ENCODE results near the gene GARNL3. TPM values are rescaled to one million over a fixed set of nuclear protein-coding genes. Genes with fewer than 3 reads are reported as not detected.

GARNL3 gene
- total RNA-seq, 1 experiment from 2014 or later: 15.5 TPM

GRCh38 chr9:127421057-127421456 is 156.5 kb downstream of the GARNL3 start:
- no peaks in the 10 kb centered on the region for H3K9me2 ChIP-seq (replicated peaks; ENCODE audit: low read length)
- no peaks in the 10 kb centered on the region for H3K27me3 ChIP-seq (ENCODE audit: low read length)
- intact Hi-C loops (cut with micrococcal nuclease): no loop called here
- peaks cover 4% of the 10 kb centered on the region for H3F3A ChIP-seq (ENCODE audit: low read length, unreplicated experiment)
- H3K4me2 ChIP-seq (ENCODE audit: low read length): no peak overlapping the region
- no peaks in the 10 kb centered on the region for H3K36me3 ChIP-seq (ENCODE audit: low read depth, low read length)
- ChIA-PET CTCF (no interaction called here), POLR2A (ENCODE audit: unreplicated experiment) (no interaction called here)
- no TSS peak for BruUV-seq (replicated peaks)
- DNase-seq (no peak), ATAC-seq (no peak)
- H3K9ac ChIP-seq (ENCODE audit: low read length): no peak overlapping the region
- peaks cover 40% of the 10 kb centered on the region for H3K79me2 ChIP-seq (ENCODE audit: low read length)
- H3K27ac ChIP-seq (ENCODE audit: low read length): no peak overlapping the region
- H4K20me1 ChIP-seq (ENCODE audit: low read length): no peaks in the 10 kb centered on the region
- TF ChIP-seq EZH2 (IDR thresholded peaks at IDR 0.05; ENCODE audit: low read length, unreplicated experiment) (no peak), CTCF (conservative IDR thresholded peaks at IDR 0.05; ENCODE audit: low read depth, low read length) (no peak), EZH2phosphoT487 (IDR thresholded peaks at IDR 0.05; ENCODE audit: borderline replicate concordance, low read length) (no peak)
- H3K4me1 ChIP-seq (ENCODE audit: insufficient read depth, low read length): peaks cover 51% of the 10 kb centered on the region
- H3K4me3 ChIP-seq (ENCODE audit: low read length): no peak overlapping the region
- no peak overlapping the region for H2AFZ ChIP-seq (ENCODE audit: low read length)
- no peaks in the 10 kb centered on the region for H3K9me3 ChIP-seq (ENCODE audit: low read length)

- CTCF ChIA-PET: no interaction called here
- H3K4me2 ChIP-seq (ENCODE audit: low read length): peak overlapping the region; percentile 92
- H3K4me1 ChIP-seq (ENCODE audit: insufficient read depth, low read length): peaks cover 51% of the 10 kb centered on the region
- intact Hi-C loops (cut with micrococcal nuclease): no loop called here
- DNase-seq (no peak), ATAC-seq (no peak)
- POLR2A ChIA-PET (ENCODE audit: unreplicated experiment): no interaction called here
- no peaks in the 10 kb centered on the region for H3K9me2 ChIP-seq (replicated peaks; ENCODE audit: low read length)
- H3K36me3 ChIP-seq (ENCODE audit: low read depth, low read length): no peaks in the 10 kb centered on the region
- no peaks in the 10 kb centered on the region for H3K27me3 ChIP-seq (ENCODE audit: low read length)
- H2AFZ ChIP-seq (ENCODE audit: low read length): no peak overlapping the region
- no peaks in the 10 kb centered on the region for H3K9me3 ChIP-seq (ENCODE audit: low read length)
- peaks cover 4% of the 10 kb centered on the region for H3F3A ChIP-seq (ENCODE audit: low read length, unreplicated experiment)
- H3K27ac ChIP-seq (ENCODE audit: low read length): peak overlapping the region; percentile 12; the same call in 1 of the 2 replicates
- H3K9ac ChIP-seq (ENCODE audit: low read length): no peak overlapping the region
- TF ChIP-seq EZH2phosphoT487 (IDR thresholded peaks at IDR 0.05; ENCODE audit: borderline replicate concordance, low read length): no peak
- no peak for TF ChIP-seq EZH2 (IDR thresholded peaks at IDR 0.05; ENCODE audit: low read length, unreplicated experiment)
- no peak for TF ChIP-seq CTCF (conservative IDR thresholded peaks at IDR 0.05; ENCODE audit: low read depth, low read length)
- H3K4me3 ChIP-seq (ENCODE audit: low read length): peak overlapping the region; percentile 97; the same call in 1 of the 2 replicates
- peaks cover 49% of the 10 kb centered on the region for H3K79me2 ChIP-seq (ENCODE audit: low read length)
- no TSS peak for BruUV-seq (replicated peaks)
- H4K20me1 ChIP-seq (ENCODE audit: low read length): no peaks in the 10 kb centered on the region
Observed at GRCh38 chr9:127422133-127422782, 157.7 kb downstream of the GARNL3 start.

GRCh38 chr9:127422787-127423186 is 158.2 kb downstream of the GARNL3 start:
- Histone ChIP-seq H3K9ac (ENCODE audit: low read length) (peak overlapping the region; percentile 89; the same call in 1 of the 2 replicates), H3K27me3 (ENCODE audit: low read length) (no peaks in the 10 kb centered on the region)

More at GRCh38 chr9:127422787-127423186, 158.2 kb downstream of the GARNL3 start:
- H3K27ac ChIP-seq (ENCODE audit: low read length): no peak overlapping the region
- no peaks in the 10 kb centered on the region for H4K20me1 ChIP-seq (ENCODE audit: low read length)
- peak overlapping the region; percentile 92 for H3K4me2 ChIP-seq (ENCODE audit: low read length)
- H2AFZ ChIP-seq (ENCODE audit: low read length): no peak overlapping the region
- TF ChIP-seq CTCF (conservative IDR thresholded peaks at IDR 0.05; ENCODE audit: low read depth, low read length): no peak
- no peak for TF ChIP-seq EZH2phosphoT487 (IDR thresholded peaks at IDR 0.05; ENCODE audit: borderline replicate concordance, low read length)
- TF ChIP-seq EZH2 (IDR thresholded peaks at IDR 0.05; ENCODE audit: low read length, unreplicated experiment): no peak
- no peaks in the 10 kb centered on the region for H3K36me3 ChIP-seq (ENCODE audit: low read depth, low read length)
- no peaks in the 10 kb centered on the region for H3K9me2 ChIP-seq (replicated peaks; ENCODE audit: low read length)
- peak overlapping the region; percentile 97 for H3K4me3 ChIP-seq (ENCODE audit: low read length)
- BruUV-seq (replicated peaks): no TSS peak
- intact Hi-C loops (cut with micrococcal nuclease): no loop called here
- H3K4me1 ChIP-seq (ENCODE audit: insufficient read depth, low read length): peaks cover 46% of the 10 kb centered on the region
- H3F3A ChIP-seq (ENCODE audit: low read length, unreplicated experiment): peaks cover 3% of the 10 kb centered on the region
- POLR2A ChIA-PET (ENCODE audit: unreplicated experiment): no interaction called here
- CTCF ChIA-PET: interaction anchor here (0.7 kb wide), 1 partner anchor 312 kb away, joined by 4 read pairs; the partner anchor contains the start of gene TOR2A
- H3K9me3 ChIP-seq (ENCODE audit: low read length): no peaks in the 10 kb centered on the region
- DNase-seq: no peak
- peaks cover 53% of the 10 kb centered on the region for H3K79me2 ChIP-seq (ENCODE audit: low read length)
- no peak for ATAC-seq

Measured in PC-3 (cell line).